Measurements from ENCODE around the gene CUEDC1.

The CUEDC1 gene

DNA sequence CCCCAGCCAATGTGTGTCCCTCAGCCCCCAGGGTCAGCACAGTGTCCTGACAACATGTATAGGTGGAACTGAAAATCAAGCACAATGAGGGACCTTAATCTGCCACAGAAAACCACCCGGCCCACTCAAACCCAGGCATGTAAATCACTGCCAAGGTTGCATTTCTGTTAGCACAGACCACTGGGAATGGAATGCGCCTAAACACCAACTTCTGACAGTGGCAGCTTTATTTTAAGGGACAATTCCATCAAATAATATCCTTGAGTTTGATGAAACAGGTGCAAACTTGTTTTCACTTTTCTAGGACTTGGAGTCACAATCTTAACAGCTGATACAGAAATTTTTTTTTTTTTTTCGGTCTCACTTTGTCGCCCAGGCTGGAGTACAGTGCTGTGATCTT lies 68.1 kb downstream of the CUEDC1 start:
- no peak overlapping the region for H3K27ac ChIP-seq
- TF ChIP-seq, protein P1, sequence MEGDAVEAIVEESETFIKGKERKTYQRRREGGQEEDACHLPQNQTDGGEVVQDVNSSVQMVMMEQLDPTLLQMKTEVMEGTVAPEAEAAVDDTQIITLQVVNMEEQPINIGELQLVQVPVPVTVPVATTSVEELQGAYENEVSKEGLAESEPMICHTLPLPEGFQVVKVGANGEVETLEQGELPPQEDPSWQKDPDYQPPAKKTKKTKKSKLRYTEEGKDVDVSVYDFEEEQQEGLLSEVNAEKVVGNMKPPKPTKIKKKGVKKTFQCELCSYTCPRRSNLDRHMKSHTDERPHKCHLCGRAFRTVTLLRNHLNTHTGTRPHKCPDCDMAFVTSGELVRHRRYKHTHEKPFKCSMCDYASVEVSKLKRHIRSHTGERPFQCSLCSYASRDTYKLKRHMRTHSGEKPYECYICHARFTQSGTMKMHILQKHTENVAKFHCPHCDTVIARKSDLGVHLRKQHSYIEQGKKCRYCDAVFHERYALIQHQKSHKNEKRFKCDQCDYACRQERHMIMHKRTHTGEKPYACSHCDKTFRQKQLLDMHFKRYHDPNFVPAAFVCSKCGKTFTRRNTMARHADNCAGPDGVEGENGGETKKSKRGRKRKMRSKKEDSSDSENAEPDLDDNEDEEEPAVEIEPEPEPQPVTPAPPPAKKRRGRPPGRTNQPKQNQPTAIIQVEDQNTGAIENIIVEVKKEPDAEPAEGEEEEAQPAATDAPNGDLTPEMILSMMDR (conservative IDR thresholded peaks at IDR 0.05) = no peak

GRCh38 chr17:57886020-57886419 lies 69.2 kb downstream of the CUEDC1 start:
- TF ChIP-seq, protein P1 (conservative IDR thresholded peaks at IDR 0.05) = no peak
- H3K27ac ChIP-seq = no peak overlapping the region

DNA sequence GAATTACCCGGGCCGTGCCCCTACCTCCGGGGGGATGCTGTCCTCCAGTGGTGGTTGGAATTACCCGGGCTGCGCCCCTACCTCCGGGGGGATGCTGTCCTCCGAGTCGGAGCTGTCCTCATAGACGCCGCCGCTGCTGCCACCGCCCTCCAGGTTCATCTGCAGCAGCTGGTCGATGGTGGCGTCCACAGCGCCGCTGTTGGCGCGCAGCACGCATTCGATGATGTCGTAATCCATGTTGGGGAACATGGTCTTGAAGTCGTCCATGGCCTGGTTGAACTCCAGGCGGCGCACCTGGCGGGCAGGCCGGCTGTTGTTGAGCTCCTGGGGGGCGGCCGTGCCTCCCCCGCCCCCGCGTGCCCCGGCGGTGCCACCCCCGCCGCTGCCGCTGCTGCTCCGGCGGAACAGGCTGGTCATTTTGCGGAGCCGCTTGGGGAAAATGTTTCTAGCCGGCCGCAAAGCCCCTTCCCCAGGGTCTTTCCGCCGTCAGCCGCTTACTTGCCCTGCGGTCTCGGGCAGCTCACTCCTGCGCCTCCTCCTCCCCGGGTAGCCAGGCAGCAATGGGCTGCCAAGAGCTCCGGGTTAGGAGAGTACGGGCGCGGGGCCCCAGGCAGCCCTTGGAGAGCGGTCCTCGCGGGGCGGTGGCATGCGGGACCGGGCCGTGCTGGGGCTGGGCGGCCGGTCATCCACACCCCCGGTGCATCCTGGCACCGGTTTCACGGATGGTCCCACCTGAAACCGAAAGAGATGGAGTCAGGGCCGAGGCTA lies 69.9 kb downstream of the CUEDC1 start:
- H3K27ac ChIP-seq = no peak overlapping the region
- TF ChIP-seq, protein P1 (conservative IDR thresholded peaks at IDR 0.05) = no peak

DNA sequence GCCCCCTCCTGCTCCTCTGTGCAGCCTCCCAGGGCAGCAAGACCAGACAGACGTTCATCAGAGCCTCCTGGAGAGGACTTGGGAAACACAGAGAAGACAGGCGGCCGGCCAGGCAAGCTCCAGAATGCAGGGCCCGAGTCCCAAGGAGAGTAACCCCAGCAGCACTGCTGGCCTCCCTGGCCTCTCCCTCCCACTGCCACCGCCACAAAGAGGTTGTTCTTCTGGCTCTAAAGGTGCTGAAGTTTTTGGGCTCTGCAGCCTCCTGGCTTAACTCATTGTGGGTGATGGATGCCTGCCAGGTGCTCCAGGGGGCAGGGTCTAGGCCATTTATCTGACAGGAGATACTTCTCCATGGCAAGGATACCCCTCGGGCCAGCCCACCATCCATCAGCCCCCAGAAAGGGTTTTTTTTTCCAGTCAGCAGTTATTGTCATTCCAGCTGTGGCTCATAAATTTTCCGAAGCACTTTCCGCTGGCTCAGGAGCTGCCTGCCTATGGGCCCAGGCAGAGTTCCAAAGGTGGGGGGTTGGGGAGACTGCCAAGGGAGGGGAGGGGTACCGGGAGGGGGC lies 73.3 kb downstream of the CUEDC1 start:
- H3K27ac ChIP-seq = no peak overlapping the region
- TF ChIP-seq, protein P1 (conservative IDR thresholded peaks at IDR 0.05) = no peak

DNA sequence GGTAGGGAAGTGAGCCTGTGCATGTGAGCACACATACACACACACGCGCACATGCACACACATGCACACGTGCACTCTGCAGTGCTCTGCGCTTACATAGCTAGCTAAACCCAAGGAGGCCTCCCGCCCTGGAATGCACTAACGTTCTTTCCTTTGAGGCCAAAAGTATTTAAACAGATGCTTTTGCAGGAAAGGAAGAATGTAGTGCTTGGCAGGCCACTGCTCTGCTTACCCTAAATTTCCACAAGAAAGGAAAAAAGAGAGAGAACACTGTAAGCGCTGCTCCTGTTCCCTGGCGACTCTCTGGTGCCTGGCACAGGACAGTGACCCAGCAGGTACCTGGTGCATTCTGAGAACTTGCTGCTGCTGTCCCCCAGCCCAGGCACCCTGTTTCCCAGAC lies 74.1 kb downstream of the CUEDC1 start:
- TF ChIP-seq, protein P1 (conservative IDR thresholded peaks at IDR 0.05) = no peak
- no peak overlapping the region for H3K27ac ChIP-seq

- no peak overlapping the region for H3K27ac ChIP-seq
- TF ChIP-seq, protein P1 (conservative IDR thresholded peaks at IDR 0.05) = no peak
Measured at GRCh38 chr17:57880086-57880456, 75.1 kb downstream of the CUEDC1 start.

GRCh38 chr17:57879437-57880085 lies 75.7 kb downstream of the CUEDC1 start:
- H3K27ac ChIP-seq = no peak overlapping the region
- TF ChIP-seq, protein P1 (conservative IDR thresholded peaks at IDR 0.05) = no peak

All from VCaP (cell line).